Muscle of back (tissue), 13 donors: ENCODE measurements around the gene SPIRE1. TPM values are rescaled to one million over a fixed set of nuclear protein-coding genes. Genes with fewer than 3 reads are reported as not detected.

ENCODE experiments used
- DNase-seq, 3 donors: peaks; one replicate each; pipeline versions ENCODE4 v3.0.0 to v3.0.0-alpha.2; 2013
- long read RNA-seq, 9 donors: transcript quantifications; one replicate each; lab custom pipeline, GENCODE V29; 2026
- polyA plus RNA-seq, 10 donors: library from polyadenylated mRNA; unstranded; fragments of 120-200 nt; gene quantifications; one replicate each; pipeline ENCODE4 v1.2.1, GENCODE V29; 2013; ENCODE audit not compliant: insufficient read length in 10 of 10

SPIRE1 gene
- polyA plus RNA-seq = 10 to 100 TPM in 9 of 10 donors, 1 to 10 TPM in 1; 9.7 to 16.7 (median 13.8) TPM
- long read RNA-seq, donor 1 = 0 reads
- long read RNA-seq, donor 2, full-length matches to known transcripts = 6 of 6 reads
- long read RNA-seq, donor 2, partial matches to known transcripts = 0 of 6 reads
- long read RNA-seq, donor 2, other reads (novel, unspliced or antisense) = 0 of 6 reads
- long read RNA-seq, donor 3 = 0 reads
- long read RNA-seq, donor 4 = 0 reads
- long read RNA-seq, donor 5 = 0 reads
- long read RNA-seq, donor 6, full-length matches to known transcripts = 1 of 1 reads
- long read RNA-seq, donor 6, partial matches to known transcripts = 0 of 1 reads
- long read RNA-seq, donor 6, other reads (novel, unspliced or antisense) = 0 of 1 reads
- long read RNA-seq, donor 7, full-length matches to known transcripts = 1 of 1 reads
- long read RNA-seq, donor 7, partial matches to known transcripts = 0 of 1 reads
- long read RNA-seq, donor 7, other reads (novel, unspliced or antisense) = 0 of 1 reads
- long read RNA-seq, donor 8 = 0 reads
- long read RNA-seq, donor 9, full-length matches to known transcripts = 1 of 1 reads
- long read RNA-seq, donor 9, partial matches to known transcripts = 0 of 1 reads
- long read RNA-seq, donor 9, other reads (novel, unspliced or antisense) = 0 of 1 reads

DNA sequence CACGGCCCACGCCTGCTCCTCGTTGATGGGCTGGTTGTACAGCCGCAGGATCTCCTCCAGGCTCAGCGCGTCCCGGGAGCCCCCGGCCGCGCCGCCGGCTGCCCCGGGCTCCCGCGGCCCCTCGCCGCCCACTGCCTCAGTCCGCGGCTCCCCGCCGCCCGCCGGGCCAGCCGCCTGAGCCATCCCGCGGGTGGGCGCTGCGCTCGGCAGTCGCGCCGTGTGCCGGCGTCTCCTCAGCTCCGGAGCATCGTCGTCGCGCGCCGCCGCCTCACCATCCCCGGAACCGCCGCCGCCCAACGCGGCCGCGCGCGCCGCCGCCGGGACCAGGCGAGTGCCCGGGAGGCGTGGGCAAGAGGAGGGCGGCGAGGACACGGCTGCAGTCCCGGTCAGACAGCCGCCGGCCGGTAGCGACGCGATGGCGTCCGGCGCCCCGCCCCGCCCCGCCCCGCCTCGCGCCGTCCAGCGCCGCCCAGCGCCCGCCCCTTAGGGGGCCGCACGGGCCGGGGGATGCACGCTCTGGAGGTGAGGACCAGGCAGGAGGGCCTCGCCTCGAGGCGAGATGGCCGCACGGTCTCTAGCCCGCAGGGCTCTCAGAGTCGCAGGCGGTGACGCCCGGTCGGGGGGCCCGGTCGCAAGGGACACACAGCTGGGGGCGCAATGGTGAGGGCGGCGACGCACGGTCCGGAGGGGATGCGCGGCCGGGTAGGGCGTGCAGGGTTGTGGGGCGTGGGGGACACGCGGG lies at the start of gene SPIRE1:
TSS of gene SPIRE1 (minus strand) at position 424 of the 742 bp plus-strand sequence. CDS start at position 183, 241 bp downstream.
- DNase-seq = peak in 2 of 3 donors; percentile 58 to 83

DNA sequence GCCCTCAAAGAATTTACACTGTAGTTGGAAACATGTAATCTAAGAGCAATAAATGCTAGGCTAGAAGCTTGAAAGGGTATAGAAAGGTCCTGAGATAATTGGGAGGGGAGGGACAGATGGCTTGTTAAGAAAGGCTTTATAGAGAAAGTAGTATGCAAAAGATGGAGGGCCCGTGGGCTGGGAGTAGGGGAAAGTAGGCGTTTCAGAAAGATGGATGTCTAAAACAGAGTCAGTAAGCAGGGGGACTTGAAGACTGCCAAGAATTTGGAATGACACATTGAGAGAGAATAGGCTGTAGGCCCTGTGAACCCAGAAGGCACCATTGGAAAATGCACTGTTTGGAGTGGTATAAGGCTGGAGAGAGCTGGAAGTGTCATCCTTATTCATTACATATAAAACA lies 45.8 kb upstream of the SPIRE1 start:
- DNase-seq = peak in 1 of 3 donors; percentile 33

DNA sequence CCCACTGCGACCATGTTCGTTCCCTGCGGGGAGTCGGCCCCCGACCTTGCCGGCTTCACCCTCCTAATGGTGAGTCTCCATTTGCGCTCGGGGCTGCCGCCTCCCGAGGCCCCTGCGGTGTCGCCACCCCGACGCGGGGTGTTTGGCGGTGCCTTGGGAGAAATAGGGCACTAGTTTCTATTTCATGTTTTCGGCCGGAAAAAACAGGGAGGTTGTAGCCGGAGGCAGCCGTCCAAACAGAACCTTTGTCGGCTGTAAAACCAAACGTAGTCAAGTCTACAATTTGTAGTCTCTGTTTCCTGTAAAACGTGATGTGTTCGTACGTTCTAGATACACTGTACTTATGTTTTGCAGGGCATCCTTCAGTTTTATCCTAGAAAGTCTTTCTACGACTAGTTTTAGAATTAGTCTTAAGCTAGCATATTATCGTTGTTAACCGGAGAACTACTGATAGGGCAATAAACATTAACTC lies 45.2 kb upstream of the SPIRE1 start:
- no peak for DNase-seq

DNA sequence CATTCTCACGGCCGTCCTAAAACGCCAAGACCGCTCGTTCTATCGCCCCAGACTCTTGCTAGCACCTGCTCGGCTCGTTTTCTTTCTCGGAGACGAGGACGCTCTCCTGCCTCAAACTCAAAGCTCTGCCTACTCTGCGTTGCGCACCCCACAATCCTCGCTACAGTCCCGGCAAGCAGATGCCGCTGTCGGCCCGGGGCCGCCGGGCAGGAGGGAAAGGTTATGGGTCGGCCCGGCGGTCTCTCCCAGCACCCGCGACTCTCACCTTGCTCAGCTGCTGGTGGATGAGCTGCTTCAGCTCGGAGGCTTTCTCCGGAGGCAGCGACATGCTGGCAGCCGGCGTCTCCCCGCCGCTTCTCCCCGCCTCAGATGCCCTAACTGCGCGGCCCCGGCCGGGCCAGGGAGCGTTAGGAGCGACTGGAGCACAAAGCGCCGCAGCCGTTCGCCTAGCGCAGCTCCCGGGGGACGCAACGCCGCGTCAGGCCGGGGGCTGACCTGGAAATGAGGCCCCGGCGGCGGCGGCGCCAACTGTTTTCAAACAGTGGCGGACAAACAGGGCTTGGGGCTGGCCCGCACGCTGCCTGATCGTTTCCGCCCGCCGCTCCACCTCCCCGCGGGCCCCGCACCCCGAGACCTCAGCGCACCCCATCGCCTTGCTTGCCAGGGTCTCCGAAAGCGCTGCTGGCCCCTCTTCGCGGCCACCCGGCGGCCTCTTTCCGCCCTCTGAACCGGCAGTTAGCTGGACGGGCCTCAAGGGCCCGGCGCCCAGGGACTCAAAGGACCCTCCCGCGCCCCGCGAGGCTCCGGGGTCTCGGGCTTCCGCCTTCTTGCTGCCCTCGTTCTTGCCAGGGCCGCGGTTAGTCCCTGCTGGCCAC lies 44.6 kb upstream of the SPIRE1 start, which contains the start of the genes CEP76 and PSMG2:
TSS of gene CEP76 (minus strand) at position 503 of the 875 bp plus-strand sequence. CDS start at position 328, 175 bp downstream.
TSS of gene PSMG2 (plus strand) at position 822 of the 875 bp plus-strand sequence. CDS start 66 bp downstream, outside the sequence.
- DNase-seq = peak; percentile 89 to 98 (median 94)

DNA sequence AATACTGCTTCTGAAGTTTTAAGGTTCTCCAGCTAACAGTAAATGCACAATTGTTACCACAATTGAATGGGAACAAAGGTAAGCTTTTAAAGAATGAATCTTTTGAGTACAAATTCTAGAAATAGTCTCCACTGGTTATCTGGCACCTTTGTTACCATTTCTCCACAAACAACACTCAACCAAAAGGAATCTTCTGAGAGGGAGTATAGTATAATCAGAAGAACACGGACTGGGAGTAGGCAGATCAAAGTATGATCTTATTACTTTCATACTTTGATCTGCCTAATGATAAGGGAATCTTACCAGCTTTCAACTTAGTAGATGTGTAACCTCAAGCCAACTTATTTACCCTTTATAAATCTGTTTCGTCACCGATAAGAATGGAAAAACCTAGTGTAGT lies 43.3 kb upstream of the SPIRE1 start:
- no peak for DNase-seq

DNA sequence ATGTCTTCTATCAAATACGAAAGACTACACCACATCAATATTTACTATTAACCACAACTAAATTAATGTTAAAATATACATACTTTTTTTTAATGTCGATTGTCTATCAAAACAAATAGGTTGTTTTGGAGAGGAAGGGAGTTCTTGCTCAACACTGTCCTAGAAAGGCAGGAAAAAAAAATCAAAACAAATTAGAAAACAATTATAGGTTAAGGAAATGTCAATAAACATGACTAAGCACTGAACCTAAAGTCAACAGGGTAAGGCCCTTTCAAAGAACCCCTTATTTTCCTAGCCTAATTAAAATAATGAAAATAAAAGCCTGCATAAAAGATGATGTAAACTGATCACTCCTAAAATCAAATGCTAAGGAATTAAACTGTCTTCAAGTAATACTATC lies 41.8 kb upstream of the SPIRE1 start:
- no peak for DNase-seq

DNA sequence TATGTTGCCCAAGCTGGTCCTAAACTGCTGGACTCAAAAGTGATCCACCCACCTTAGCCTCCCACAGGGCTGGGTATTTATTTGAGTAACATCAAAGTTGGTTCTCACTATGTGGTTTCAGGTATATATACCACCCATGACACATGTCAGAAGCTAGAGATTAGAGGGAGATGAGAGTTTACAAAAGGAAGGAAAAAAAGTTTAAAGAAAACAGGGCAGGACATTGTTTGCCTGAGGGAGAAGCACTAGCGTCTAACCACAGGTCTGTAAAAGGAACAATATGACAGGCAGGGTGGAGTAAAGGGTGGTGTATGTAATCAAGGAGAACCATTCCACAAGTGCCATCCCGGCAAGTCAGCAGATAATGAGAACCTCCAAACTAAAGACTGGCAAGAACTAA lies 36.1 kb upstream of the SPIRE1 start:
- DNase-seq = no peak

DNA sequence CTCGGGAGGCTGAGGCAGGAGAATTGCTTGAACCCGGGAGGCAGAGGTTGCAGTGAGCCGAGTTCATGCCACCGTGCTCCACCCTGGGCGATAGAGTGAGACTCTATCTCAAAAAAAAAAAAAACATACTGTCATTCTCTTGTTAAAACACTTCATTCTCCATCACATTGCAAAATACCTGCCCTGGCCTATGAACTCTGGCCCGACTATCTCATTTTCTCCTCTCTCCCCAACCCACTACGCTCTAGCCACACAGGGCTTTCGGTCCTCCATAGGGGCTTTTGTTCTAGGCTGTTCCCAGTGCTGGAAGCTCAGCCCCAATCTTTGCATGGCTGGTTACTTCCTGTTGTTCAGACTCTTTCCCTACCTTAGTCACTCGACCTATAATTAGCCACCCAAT lies 34.3 kb upstream of the SPIRE1 start:
- DNase-seq = no peak

DNA sequence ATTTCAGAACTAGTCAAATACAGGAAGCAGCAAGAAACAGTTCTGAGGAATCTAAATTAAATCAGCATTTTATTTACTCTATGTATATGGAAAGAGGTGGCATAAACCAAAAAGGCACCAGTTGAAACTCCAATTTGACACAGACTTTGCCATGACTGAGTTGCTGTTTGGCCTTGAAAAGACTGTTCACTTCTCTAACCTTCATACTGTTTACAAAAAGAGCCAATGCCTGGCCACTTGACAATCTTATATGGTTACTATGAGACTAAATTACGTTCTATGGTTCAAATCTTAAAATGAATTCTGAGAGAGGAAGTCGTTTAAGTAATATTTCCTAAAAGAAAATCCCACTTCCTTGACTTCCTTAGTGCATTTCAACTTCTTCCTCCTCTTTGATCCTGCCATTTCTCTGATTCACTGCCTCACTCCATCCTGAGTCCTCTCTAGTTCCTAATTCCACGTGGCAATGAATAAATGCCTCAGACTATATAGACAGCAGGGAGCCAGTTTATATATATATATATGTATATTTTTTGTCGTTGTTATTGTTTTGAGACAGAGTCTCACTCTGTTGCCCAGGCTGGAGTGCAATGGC lies 31.4 kb upstream of the SPIRE1 start:
- no peak for DNase-seq

DNA sequence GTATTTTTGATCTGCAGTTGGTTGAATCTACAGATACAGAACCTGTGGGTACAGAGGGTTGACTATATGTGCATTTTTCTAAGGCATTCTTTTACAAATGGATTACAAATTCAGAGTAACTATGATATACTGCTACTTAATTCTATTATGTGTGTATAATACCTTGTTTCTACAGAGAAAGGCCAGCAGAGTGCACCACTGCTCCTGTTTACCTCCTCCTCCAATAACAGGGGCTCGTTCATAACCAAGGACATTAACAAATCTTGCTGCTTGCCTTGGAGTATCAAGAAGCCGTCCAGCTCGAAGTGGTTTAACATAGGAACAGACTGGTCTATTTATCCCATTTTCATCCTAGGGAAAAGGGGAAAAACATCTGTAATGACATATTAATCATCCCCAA lies 28.2 kb upstream of the SPIRE1 start:
- peak in 1 of 3 donors; percentile 18 for DNase-seq

DNA sequence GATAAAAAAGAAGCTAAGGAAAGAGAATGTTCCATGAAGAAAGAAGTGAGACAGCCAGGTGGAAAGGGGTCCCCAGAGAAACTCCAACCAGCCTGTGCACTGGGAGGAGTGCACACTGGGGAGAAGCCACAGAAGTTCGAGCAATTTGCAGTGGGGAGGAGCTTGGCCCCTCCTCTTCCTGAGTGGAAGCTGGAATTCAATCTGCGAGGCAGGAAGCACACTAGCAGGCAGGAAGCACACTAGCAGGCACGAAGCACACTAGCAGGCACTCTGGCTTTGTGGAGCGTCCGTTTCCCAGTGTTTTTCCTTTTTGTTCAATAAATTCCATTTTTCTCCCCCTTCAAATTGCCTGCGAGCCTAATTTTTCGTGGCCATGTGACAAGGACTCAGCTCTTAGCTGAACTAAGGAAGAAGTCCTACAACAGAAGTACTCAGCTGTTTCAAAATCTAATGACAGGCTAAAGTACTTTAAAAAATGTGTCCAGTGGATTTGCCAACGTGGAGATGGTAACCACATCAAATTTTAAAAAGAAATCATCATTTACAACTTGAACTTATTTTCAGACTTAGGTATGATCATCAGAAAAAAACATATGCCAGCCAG lies 21.4 kb upstream of the SPIRE1 start:
- peak in 2 of 3 donors; percentile 53 to 72 for DNase-seq

DNA sequence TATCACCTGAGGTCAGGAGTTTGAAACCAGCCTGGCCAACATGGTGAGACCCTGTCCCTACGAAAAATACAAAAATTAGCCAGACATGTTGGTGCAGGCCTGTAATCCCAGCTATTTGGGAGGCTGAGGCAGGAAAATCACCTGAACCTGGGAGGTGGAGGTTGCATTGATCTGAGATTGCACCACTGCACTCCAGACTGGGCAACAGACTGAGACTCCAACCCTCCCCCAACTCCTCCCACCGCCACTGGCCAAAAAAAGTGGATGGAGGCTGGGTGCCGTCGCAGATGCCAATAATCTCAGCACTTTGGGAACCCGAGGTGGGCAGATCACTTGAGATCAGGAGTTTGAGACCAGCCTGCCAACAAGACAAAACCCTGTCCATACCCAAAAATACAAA lies 10.1 kb upstream of the SPIRE1 start:
- DNase-seq = no peak

DNA sequence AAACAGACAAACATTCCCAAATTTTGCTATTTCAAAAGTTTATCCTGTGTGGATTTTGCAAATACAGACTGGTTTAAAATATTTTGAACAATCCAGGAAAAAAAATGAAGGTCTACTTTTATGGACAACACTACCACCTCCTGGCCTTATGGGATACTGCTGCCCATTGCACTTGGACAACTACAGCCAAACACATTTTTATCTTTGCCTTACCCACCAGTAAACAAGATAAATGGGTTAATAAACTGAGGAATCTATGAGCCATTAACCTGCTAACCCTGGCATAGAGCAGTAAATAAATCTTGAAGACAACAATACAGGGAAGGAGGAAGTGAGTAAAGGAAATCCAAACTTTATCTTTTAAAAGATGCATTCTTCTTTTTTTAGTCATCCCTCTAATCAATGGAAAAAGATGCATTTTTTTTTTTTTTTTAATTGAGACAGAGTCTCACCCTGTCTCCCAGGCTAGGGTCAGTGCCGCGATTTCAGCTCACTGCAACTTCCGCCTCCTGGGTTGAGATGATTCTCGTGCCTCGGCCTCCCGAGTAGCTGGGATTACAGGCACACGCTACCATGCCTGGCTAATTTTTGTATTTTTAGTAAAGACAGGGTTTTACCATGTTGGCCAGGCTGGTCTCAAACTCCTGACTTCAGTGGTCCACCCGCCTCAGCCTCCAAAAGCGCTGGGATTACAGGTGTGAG lies 2.1 kb upstream of the SPIRE1 start:
- peak in 2 of 3 donors; percentile 60 to 81 for DNase-seq

DNA sequence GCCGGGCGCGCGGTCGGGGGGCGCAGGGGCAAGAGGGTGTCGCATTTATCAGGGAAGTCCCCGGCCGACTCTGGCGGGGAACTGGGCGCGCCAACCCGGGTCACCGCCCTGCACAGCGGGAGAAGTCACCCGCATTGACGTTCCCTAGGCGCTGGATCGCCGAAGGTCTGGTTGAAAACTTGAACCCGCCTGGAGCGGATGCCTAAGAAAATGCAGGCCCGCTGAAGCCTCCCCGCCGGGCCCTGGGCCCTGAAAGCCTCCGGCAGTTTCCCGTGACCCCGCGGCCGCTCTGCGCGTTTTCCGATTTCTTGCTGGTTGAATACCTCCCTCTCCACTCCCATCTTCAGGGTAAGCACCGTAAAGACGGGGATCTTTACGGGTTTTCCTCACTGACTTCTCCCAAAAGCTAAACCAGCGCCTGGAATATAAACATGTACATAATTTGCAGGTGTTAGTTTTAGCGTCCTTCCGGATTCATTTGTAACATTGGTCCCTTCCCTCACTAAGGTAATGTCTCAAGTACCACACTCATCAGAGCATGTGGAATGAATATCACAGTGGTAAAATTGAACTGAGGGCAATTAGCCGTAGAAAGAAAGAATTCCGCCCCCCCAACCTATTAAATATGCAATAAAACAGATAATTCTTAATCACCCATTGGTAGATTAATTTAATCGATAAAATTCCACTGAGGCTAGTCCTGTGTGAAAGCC lies 675 bp upstream of the SPIRE1 start:
- peak in 2 of 3 donors; percentile 31 to 62 for DNase-seq

DNA sequence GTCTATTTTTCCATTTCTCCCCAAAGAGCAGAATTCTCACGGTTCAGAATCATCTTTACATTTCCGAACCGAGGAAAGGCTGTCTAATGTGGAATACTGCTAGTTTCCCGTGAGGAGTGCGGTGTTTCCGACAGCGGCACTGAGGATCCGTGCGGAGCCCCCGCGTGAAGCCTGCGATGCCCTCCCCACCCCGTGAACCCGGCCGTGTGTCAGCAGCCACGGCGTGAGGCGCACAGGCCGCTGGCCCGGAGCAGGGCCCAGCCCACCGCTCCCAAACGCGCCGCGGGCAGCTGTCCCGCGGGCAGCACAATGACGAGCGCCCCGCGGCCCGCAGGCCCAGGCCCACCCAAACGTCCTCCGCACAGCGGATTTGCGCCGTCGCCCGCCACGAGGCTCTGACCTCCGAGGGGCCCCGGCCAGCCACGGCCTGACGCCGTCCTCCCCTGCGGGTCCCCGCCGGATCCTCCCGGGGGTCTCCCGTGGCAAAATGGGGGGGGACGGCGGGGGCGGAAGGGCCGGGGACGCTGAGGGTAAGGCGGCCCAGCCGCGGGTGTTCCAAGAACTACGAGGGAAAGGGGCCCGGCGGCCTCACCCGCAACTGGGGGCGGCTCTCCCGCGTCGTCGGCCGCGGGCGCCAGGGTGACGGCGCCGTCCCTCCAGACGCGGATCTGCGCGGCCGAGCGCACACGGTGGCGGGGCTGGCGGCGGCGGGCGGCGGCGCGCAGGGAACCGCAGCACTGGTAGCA lies 796 bp downstream of the SPIRE1 start:
- DNase-seq = peak in 2 of 3 donors; percentile 62 to 86

DNA sequence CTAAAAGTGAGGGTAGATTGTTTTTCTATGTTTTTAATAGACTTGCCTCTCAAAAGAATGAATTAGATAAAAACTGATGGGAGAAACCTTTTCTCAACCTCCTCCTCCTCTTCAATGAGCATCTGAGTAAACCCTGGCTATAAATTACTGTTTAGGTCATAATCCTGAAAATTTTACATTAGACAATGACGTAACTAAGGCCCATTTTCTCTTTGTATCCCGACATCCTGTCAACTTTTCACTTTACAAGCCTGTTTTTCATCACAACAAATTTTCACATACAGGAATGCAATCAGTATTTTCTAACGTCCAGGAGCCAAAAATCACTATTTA lies 1.3 kb downstream of the SPIRE1 start:
- no peak for DNase-seq

DNA sequence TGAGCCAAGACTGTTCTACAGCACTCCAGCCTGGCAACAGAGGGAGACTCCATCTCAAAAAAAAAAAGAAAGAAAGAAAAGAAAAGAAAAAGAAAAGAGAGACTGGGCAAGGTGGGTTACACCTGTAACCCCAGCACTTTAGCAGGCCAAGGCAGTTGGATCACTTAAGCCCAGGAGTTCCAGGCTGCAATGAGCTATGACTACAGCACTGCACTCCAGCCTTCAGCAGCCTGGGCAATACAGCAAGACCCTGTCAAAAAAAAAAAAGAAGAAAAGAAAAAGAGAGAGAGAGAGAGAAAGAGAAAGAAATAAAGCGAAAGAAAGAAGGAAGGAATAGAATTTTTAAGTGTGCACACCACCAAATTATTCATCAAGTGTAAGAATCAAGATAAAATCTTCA lies 2.9 kb downstream of the SPIRE1 start:
- DNase-seq = no peak

DNA sequence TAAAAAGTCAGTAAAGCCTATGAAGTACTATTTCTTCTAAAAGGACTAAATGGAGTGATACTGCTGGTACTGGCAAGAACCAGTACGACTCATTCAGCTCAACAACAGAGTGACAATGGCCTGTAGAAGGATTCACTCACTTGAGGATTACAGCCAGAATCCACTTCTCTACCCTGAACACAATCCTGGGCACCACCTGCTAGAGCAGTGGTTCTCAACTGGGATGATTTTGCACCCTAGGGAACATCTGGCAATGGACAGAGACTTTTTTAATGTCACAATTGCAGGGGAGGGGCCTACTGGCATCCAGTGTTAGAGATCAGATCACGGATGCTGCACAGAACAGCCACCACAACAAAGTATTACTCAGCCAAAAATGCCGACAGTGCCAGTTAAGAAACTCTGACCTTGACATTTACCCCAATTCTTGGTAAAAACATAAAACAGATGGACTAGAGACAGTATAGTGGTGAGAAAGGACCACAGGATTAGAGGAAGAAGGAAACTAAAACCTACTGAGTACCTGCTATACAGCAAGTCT lies 5.0 kb downstream of the SPIRE1 start:
- no peak for DNase-seq
